HG03342 (cell line): ENCODE measurements around the gene MAPK8IP3.
"Not testable (repeated sequence)": the region's sequence is repeated elsewhere in the genome, so short reads cannot be mapped to it uniquely, and the experiment has no call there.

Source experiments
- ATAC-seq: cut with Tn5 transposase; IDR thresholded peaks from one replicate; pipeline ENCODE4 v1.9.1; 2021; ENCODE audit warnings: mild to moderate bottlenecking, moderate library complexity; ENCODE audit not compliant: unreplicated experiment

Gene MAPK8IP3

GRCh38 chr16:1794908-1795666 lies 89.1 kb downstream of the MAPK8IP3 start:
- ATAC-seq = no peak

- ATAC-seq = not testable (repeated sequence)
These were observed 93.3 kb downstream of the MAPK8IP3 start for GRCh38 chr16:1799263-1799662.

- no peak for ATAC-seq
These were observed 94.7 kb downstream of the MAPK8IP3 start for GRCh38 chr16:1800701-1801100.

GRCh38 chr16:1807626-1808025 lies 101.6 kb downstream of the MAPK8IP3 start:
- no peak for ATAC-seq

GRCh38 chr16:1808691-1809090 lies 102.7 kb downstream of the MAPK8IP3 start:
- no peak for ATAC-seq

GRCh38 chr16:1809281-1809801 lies 103.3 kb downstream of the MAPK8IP3 start:
- no peak for ATAC-seq

GRCh38 chr16:1810106-1810505 lies 104.1 kb downstream of the MAPK8IP3 start:
- no peak for ATAC-seq

GRCh38 chr16:1810536-1810935 lies 104.5 kb downstream of the MAPK8IP3 start:
- no peak for ATAC-seq

GRCh38 chr16:1812732-1813163 lies 106.8 kb downstream of the MAPK8IP3 start:
- ATAC-seq = no peak

- ATAC-seq = no peak
These were observed 109.5 kb downstream of the MAPK8IP3 start for GRCh38 chr16:1815461-1815860.

- ATAC-seq = no peak
These were observed 110.6 kb downstream of the MAPK8IP3 start for GRCh38 chr16:1816396-1817275.

GRCh38 chr16:1817276-1817589 lies 111.2 kb downstream of the MAPK8IP3 start:
- ATAC-seq = no peak

- ATAC-seq = no peak
These were observed 111.7 kb downstream of the MAPK8IP3 start for GRCh38 chr16:1817716-1818115.

GRCh38 chr16:1818204-1818872 lies 112.3 kb downstream of the MAPK8IP3 start:
- ATAC-seq = no peak

GRCh38 chr16:1818873-1819525 lies 113.0 kb downstream of the MAPK8IP3 start:
- ATAC-seq = no peak

- ATAC-seq = no peak
These were observed 113.6 kb downstream of the MAPK8IP3 start for GRCh38 chr16:1819611-1820010.
